Measurements from ENCODE around the gene PPP1R27.

Gene PPP1R27

GRCh38 chr17:81802856-81803643, 31.8 kb downstream of the PPP1R27 start:
- H3K4me3 Mint-ChIP-seq: no peak overlapping the region
- CTCF ChIA-PET: no interaction called here
- no peaks in the 10 kb centered on the region for H3K9me3 Mint-ChIP-seq
- no peaks in the 10 kb centered on the region for H3K36me3 Mint-ChIP-seq
- peaks cover 86% of the 10 kb centered on the region for H3K27me3 Mint-ChIP-seq
- H3K4me1 Mint-ChIP-seq: peaks cover 6% of the 10 kb centered on the region
- H3K27ac Mint-ChIP-seq: peak overlapping the region; percentile 75
- no peak for DNase-seq

- Mint-ChIP-seq H3K36me3 (no peaks in the 10 kb centered on the region), H3K4me1 (peaks cover 6% of the 10 kb centered on the region), H3K9me3 (no peaks in the 10 kb centered on the region), H3K4me3 (no peak overlapping the region), H3K27me3 (peaks cover 77% of the 10 kb centered on the region), H3K27ac (peak overlapping the region; percentile 75)
- DNase-seq: no peak
- CTCF ChIA-PET: no interaction called here
Measured at GRCh38 chr17:81802048-81802758, 32.6 kb downstream of the PPP1R27 start.

- Mint-ChIP-seq H3K4me3 (no peak overlapping the region), H3K27ac (no peak overlapping the region), H3K9me3 (no peaks in the 10 kb centered on the region), H3K4me1 (peaks cover 6% of the 10 kb centered on the region), H3K36me3 (no peaks in the 10 kb centered on the region), H3K27me3 (peaks cover 68% of the 10 kb centered on the region)
- no peak for DNase-seq
- CTCF ChIA-PET: interaction anchor here (0.7 kb wide), 1 partner anchor 59 kb away, joined by 3 read pairs; the partner anchor contains the start of gene P4HB
Measured at GRCh38 chr17:81801327-81801726, 33.5 kb downstream of the PPP1R27 start.

- Mint-ChIP-seq H3K4me1 (no peaks in the 10 kb centered on the region), H3K4me3 (no peak overlapping the region), H3K36me3 (no peaks in the 10 kb centered on the region), H3K27ac (no peak overlapping the region), H3K27me3 (peaks cover 10% of the 10 kb centered on the region), H3K9me3 (no peaks in the 10 kb centered on the region)
- DNase-seq: no peak
- CTCF ChIA-PET: no interaction called here
Measured at GRCh38 chr17:81794509-81794908, 40.3 kb downstream of the PPP1R27 start.

GRCh38 chr17:81794074-81794476, 40.8 kb downstream of the PPP1R27 start:
- Mint-ChIP-seq H3K4me1 (no peaks in the 10 kb centered on the region), H3K9me3 (no peaks in the 10 kb centered on the region), H3K27me3 (peaks cover 7% of the 10 kb centered on the region), H3K4me3 (no peak overlapping the region), H3K36me3 (no peaks in the 10 kb centered on the region), H3K27ac (no peak overlapping the region)
- DNase-seq: no peak
- CTCF ChIA-PET: no interaction called here

GRCh38 chr17:81792675-81793615, 41.9 kb downstream of the PPP1R27 start:
- CTCF ChIA-PET: no interaction called here
- peaks cover 4% of the 10 kb centered on the region for H3K27me3 Mint-ChIP-seq
- H3K9me3 Mint-ChIP-seq: no peaks in the 10 kb centered on the region
- no peaks in the 10 kb centered on the region for H3K36me3 Mint-ChIP-seq
- no peak for DNase-seq
- no peak overlapping the region for H3K4me3 Mint-ChIP-seq
- H3K4me1 Mint-ChIP-seq: no peaks in the 10 kb centered on the region
- H3K27ac Mint-ChIP-seq: no peak overlapping the region
